H9 (cell line): ENCODE measurements around the gene RRP12. TPM values are rescaled to one million over a fixed set of nuclear protein-coding genes. Genes with fewer than 3 reads are reported as not detected.

Source experiments
- DNase-seq: peaks from one replicate; pipeline ENCODE4 v3.0.0-alpha.2; 2017
- H2AFZ ChIP-seq: one replicate; pipeline ENCODE4 v1.6.1; 2013; ENCODE audit warnings: mild to moderate bottlenecking, low read length, control low read depth, moderate library complexity
- H2AK5ac ChIP-seq: 2 replicates; pipeline ENCODE4 v1.6.1; 2013; ENCODE audit warnings: low read length, control low read depth, mixed read lengths; ENCODE audit not compliant: insufficient read length
- H2BK120ac ChIP-seq: one replicate; pipeline ENCODE4 v1.6.1; 2013; ENCODE audit warnings: low read depth, mild to moderate bottlenecking, low read length, control low read depth, inconsistent platforms; ENCODE audit not compliant: poor library complexity, severe bottlenecking
- H2BK12ac ChIP-seq: 2 replicates; pipeline ENCODE4 v1.6.1; 2013; ENCODE audit warnings: low read length, control low read depth, mixed read lengths, low read depth; ENCODE audit not compliant: insufficient read length
- H2BK15ac ChIP-seq: 2 replicates; pipeline ENCODE4 v1.6.1; 2013; ENCODE audit warnings: low read depth, low read length, control low read depth
- H2BK20ac ChIP-seq: one replicate; pipeline ENCODE4 v1.6.1; 2013; ENCODE audit warnings: low read depth, mild to moderate bottlenecking, low read length, control low read depth, inconsistent platforms; ENCODE audit not compliant: poor library complexity, severe bottlenecking
- H2BK5ac ChIP-seq: 2 replicates; pipeline ENCODE4 v1.6.1; 2013; ENCODE audit warnings: low read length, control low read depth, mixed read lengths; ENCODE audit not compliant: insufficient read length
- H3K14ac ChIP-seq: 2 replicates; pipeline ENCODE4 v1.6.1; 2013; ENCODE audit warnings: low read length, control low read depth; ENCODE audit not compliant: insufficient read depth
- H3K18ac ChIP-seq: 2 replicates; pipeline ENCODE4 v1.6.1; 2013; ENCODE audit warnings: low read depth, mild to moderate bottlenecking, mixed read lengths, low read length, control low read depth; ENCODE audit not compliant: insufficient read length
- H3K23ac ChIP-seq: 2 replicates; pipeline ENCODE4 v1.6.1; 2013; ENCODE audit warnings: low read length, control low read depth, mixed read lengths, low read depth; ENCODE audit not compliant: insufficient read length
- H3K23me2 ChIP-seq: 2 replicates; pipeline ENCODE4 v1.6.1; 2013; ENCODE audit warnings: low read depth, mild to moderate bottlenecking, mixed read lengths, low read length, control low read depth; ENCODE audit not compliant: insufficient read length, poor library complexity, severe bottlenecking
- H3K27ac ChIP-seq: 2 replicates; pipeline ENCODE4 v1.5.1; 2013; ENCODE audit warnings: low read length, control low read depth, mixed read lengths, low read depth; ENCODE audit not compliant: insufficient read length
- H3K27me3 ChIP-seq: 2 replicates; pipeline ENCODE4 v1.6.1; 2013; ENCODE audit warnings: low read length, control low read depth, inconsistent platforms; ENCODE audit not compliant: insufficient read depth
- H3K4ac ChIP-seq: 2 replicates; pipeline ENCODE4 v1.6.1; 2013; ENCODE audit warnings: low read depth, mild to moderate bottlenecking, control low read depth, inconsistent platforms, low read length, moderate library complexity
- H3K4me1 ChIP-seq: 2 replicates; pipeline ENCODE4 v1.6.1; 2013; ENCODE audit warnings: low read length, control low read depth, inconsistent platforms; ENCODE audit not compliant: insufficient read depth
- H3K4me2 ChIP-seq: 2 replicates; pipeline ENCODE4 v1.6.1; 2013; ENCODE audit warnings: low read length, control low read depth, mixed read lengths; ENCODE audit not compliant: insufficient read length, insufficient read depth
- H3K56ac ChIP-seq: 2 replicates; pipeline ENCODE4 v1.6.1; 2013; ENCODE audit warnings: low read depth, mild to moderate bottlenecking, mixed read lengths, low read length, control low read depth; ENCODE audit not compliant: insufficient read length
- H3K79me1 ChIP-seq: 2 replicates; pipeline ENCODE4 v1.6.1; 2013; ENCODE audit warnings: low read depth, mild to moderate bottlenecking, moderate library complexity, low read length, control low read depth, inconsistent platforms; ENCODE audit not compliant: insufficient read depth, poor library complexity, severe bottlenecking
- H3K79me2 ChIP-seq: 2 replicates; pipeline ENCODE4 v1.6.1; 2013; ENCODE audit warnings: low read length, control low read depth, inconsistent platforms; ENCODE audit not compliant: insufficient read depth
- H3K9ac ChIP-seq: 2 replicates; pipeline ENCODE4 v1.6.1; 2013; ENCODE audit warnings: low read length, control low read depth, mixed read lengths; ENCODE audit not compliant: insufficient read length; ENCODE audit errors: extremely low read depth
- H3K9me3 ChIP-seq: one replicate; pipeline ENCODE4 v1.6.1; 2013; ENCODE audit warnings: low read depth, low read length, inconsistent platforms; ENCODE audit not compliant: control insufficient read depth
- H3T11ph ChIP-seq: one replicate; pipeline ENCODE4 v1.6.1; 2013; ENCODE audit warnings: mild to moderate bottlenecking, low read length, control low read depth, inconsistent platforms
- H4K20me1 ChIP-seq: one replicate; pipeline ENCODE4 v1.6.1; 2013; ENCODE audit not compliant: control insufficient read depth, insufficient read length, insufficient read depth
- H4K5ac ChIP-seq: 2 replicates; pipeline ENCODE4 v1.6.1; 2013; ENCODE audit warnings: low read depth, mild to moderate bottlenecking, mixed read lengths, low read length, control low read depth; ENCODE audit not compliant: insufficient read length
- H4K8ac ChIP-seq: replicated peaks from 2 replicates; pipeline ENCODE4 v1.6.1; 2013; ENCODE audit warnings: low read length, control low read depth, mixed read lengths, low read depth; ENCODE audit not compliant: insufficient read length
- H4K91ac ChIP-seq: 2 replicates; pipeline ENCODE4 v1.6.1; 2013; ENCODE audit warnings: low read depth, mild to moderate bottlenecking, moderate library complexity, mixed read lengths, low read length, control low read depth; ENCODE audit not compliant: insufficient read length
- H3K27ac Mint-ChIP-seq, 3 experiments: 2 replicates in 2 of 3; 3 replicates in 1 of 3; pipeline ENCODE4 v1.8.0; 2020 to 2021; ENCODE audit warnings: mixed read lengths in 3 of 3, mild to moderate bottlenecking in 1 of 3, moderate library complexity in 1 of 3
- H3K27me3 Mint-ChIP-seq: 2 replicates; pipeline ENCODE4 v1.8.0; 2021; ENCODE audit warnings: low read depth, mild to moderate bottlenecking, moderate library complexity, mixed read lengths
- H3K36me3 Mint-ChIP-seq, 3 experiments: 2 replicates in 2 of 3; 3 replicates in 1 of 3; pipeline ENCODE4 v1.8.0; 2020 to 2021; ENCODE audit warnings: low read depth in 3 of 3, mixed read lengths in 3 of 3; ENCODE audit not compliant: insufficient read depth in 1 of 3
- H3K4me1 Mint-ChIP-seq, 2 experiments: 2 replicates each; pipeline ENCODE4 v1.8.0; 2020; ENCODE audit warnings: mixed read lengths in 2 of 2
- H3K4me3 Mint-ChIP-seq, 2 experiments: 2 replicates in 1 of 2; 3 replicates in 1 of 2; pipeline ENCODE4 v1.8.0; 2020 to 2021; ENCODE audit warnings: mild to moderate bottlenecking in 2 of 2, mixed read lengths in 2 of 2, moderate library complexity in 1 of 2
- H3K9me3 Mint-ChIP-seq, 2 experiments: 2 replicates in 1 of 2; 3 replicates in 1 of 2; pipeline ENCODE4 v1.8.0; 2020; ENCODE audit warnings: mild to moderate bottlenecking in 2 of 2, mixed read lengths in 2 of 2, moderate library complexity in 1 of 2
- WGBS: extraction: QIAGEN DNeasy Blood & Tissue Kit; methylation state at CpG from one replicate; pipeline ENCODE4 v1.1.7; 2013; ENCODE audit warnings: missing lambda C conversion rate, low lambda C conversion rate, mixed read lengths; ENCODE audit not compliant: insufficient read length; ENCODE audit errors: extremely low coverage; 5-methylcytosine and 5-hydroxymethylcytosine counted together
- total RNA-seq: library from RNA; stranded (reverse); gene quantifications from 2 replicates; pipeline ENCODE4 v1.2.1, GENCODE V29; 2021
- TF ChIP-seq, protein P1 (sequence below): fragments of 200-600 bp; sonication (generic); conservative IDR thresholded peaks from 3 replicates; pipeline ENCODE4 v1.8.0; 2021; ENCODE audit warnings: antibody characterized with exemption, mild to moderate bottlenecking

Gene RRP12
- total RNA-seq, 1 experiment from 2014 or later: 71.6 TPM

DNA sequence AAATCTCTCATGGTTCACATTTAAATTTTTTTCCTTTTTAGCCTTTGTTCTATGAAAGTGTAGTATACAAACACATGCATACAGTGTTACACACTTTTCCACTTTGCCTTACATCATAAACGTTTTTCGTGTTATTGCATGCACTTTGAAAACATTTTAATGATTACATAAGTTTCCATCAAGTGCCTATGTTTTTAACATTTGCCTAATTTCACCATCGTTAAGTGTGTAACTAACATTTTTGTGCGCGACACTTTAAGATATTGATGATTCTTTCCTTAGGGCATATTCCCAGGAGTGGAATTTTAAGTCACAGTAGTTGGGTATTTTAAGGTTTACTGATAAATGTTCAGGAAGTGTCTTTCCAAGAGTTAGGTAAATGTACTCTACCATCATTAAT, 65.1 kb downstream of the RRP12 start:
- H2AFZ ChIP-seq: no peak overlapping the region

More for the DNA sequence above, 65.1 kb downstream of the RRP12 start:
- Histone ChIP-seq H2BK20ac (no peak overlapping the region), H3K9me3 (no peaks in the 10 kb centered on the region), H2BK120ac (no peak overlapping the region), H3K4ac (no peak overlapping the region), H3K18ac (no peak overlapping the region), H4K91ac (no peak overlapping the region), H2BK5ac (no peak overlapping the region), H3K4me1 (peaks cover 13% of the 10 kb centered on the region), H3K56ac (no peak overlapping the region), H3K27ac (no peak overlapping the region), H3T11ph (no peak overlapping the region), H3K79me1 (no peaks in the 10 kb centered on the region), H4K5ac (no peak overlapping the region), H3K23me2 (peaks cover 20% of the 10 kb centered on the region), H3K9ac (no peak overlapping the region), H3K27me3 (no peaks in the 10 kb centered on the region), H3K4me2 (no peak overlapping the region), H3K23ac (no peak overlapping the region), H2BK15ac (no peak overlapping the region), H4K20me1 (peaks cover 3% of the 10 kb centered on the region), H2BK12ac (no peak overlapping the region), H4K8ac (no peak overlapping the region), H2AK5ac (no peak overlapping the region), H3K79me2 (peaks cover 11% of the 10 kb centered on the region; the same call in 1 of the 2 replicates), H3K14ac (no peak overlapping the region)
- Mint-ChIP-seq H3K27ac (peak overlapping the region in 2 of 3 experiments; percentile 98 to 99; a peak in 3 of 7 replicates), H3K36me3 (peaks cover 3 to 32% (median 27%) of the 10 kb centered on the region in 3 experiments), H3K9me3 (peaks cover 2 to 3% of the 10 kb centered on the region in 2 experiments; a peak in 1 of 5 replicates), H3K27me3 (no peaks in the 10 kb centered on the region; the same call in 1 of the 2 replicates), H3K4me3 (peak overlapping the region; percentile 66 to 67), H3K4me1 (peaks cover 53 to 64% of the 10 kb centered on the region in 2 experiments)
- DNase-seq: no peak
- no CpG with 5 or more reads among the region's 5 CpGs for WGBS
- TF ChIP-seq, protein P1, sequence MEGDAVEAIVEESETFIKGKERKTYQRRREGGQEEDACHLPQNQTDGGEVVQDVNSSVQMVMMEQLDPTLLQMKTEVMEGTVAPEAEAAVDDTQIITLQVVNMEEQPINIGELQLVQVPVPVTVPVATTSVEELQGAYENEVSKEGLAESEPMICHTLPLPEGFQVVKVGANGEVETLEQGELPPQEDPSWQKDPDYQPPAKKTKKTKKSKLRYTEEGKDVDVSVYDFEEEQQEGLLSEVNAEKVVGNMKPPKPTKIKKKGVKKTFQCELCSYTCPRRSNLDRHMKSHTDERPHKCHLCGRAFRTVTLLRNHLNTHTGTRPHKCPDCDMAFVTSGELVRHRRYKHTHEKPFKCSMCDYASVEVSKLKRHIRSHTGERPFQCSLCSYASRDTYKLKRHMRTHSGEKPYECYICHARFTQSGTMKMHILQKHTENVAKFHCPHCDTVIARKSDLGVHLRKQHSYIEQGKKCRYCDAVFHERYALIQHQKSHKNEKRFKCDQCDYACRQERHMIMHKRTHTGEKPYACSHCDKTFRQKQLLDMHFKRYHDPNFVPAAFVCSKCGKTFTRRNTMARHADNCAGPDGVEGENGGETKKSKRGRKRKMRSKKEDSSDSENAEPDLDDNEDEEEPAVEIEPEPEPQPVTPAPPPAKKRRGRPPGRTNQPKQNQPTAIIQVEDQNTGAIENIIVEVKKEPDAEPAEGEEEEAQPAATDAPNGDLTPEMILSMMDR: no peak
